SU-DHL-6 (cell line): ENCODE data around the gene ZNF280B.

Source experiments
- CTCF ChIP-seq: fragments of 200-600 bp; sonication (generic); IDR thresholded peaks from one replicate; pipeline ENCODE4 v1.5.1; 2017; ENCODE audit warnings: antibody characterized with exemption, mild to moderate bottlenecking, low read length, moderate library complexity; ENCODE audit not compliant: insufficient read depth, poor library complexity, severe bottlenecking
- EZH2phosphoT487 ChIP-seq: fragments of 200-600 bp; sonication (generic), shearing (Covaris generic); conservative IDR thresholded peaks from 2 replicates; pipeline ENCODE4 v1.6.1; 2018; ENCODE audit warnings: mild to moderate bottlenecking, antibody characterized with exemption, low read length, moderate library complexity, mixed read lengths

- TF ChIP-seq CTCF (no peak), EZH2phosphoT487 (no peak)
Observed at GRCh38 chr22:22479999-22480532, 28.5 kb downstream of the ZNF280B start.
